GM23248 (cell line): ENCODE results near the gene ERMP1. TPM values are rescaled to one million over a fixed set of nuclear protein-coding genes. Genes with fewer than 3 reads are reported as not detected.

ENCODE experiments used
- DNase-seq: peaks from one replicate; pipeline ENCODE4 v3.0.0-alpha.2; 2015
- H2AFZ ChIP-seq: fragments of 200-600 bp; sonication (generic); 2 replicates; pipeline ENCODE4 v1.6.1; 2016; ENCODE audit warnings: antibody characterized with exemption
- H3F3A ChIP-seq: fragments of 200-600 bp; sonication (generic); 2 replicates; pipeline ENCODE4 v1.6.1; 2016; ENCODE audit warnings: mild to moderate bottlenecking, antibody characterized with exemption, mixed run types; ENCODE audit not compliant: insufficient read depth
- H3K27ac ChIP-seq: fragments of 200-600 bp; sonication (generic); 2 replicates; pipeline ENCODE4 v1.5.1; 2016; ENCODE audit warnings: mild to moderate bottlenecking
- H3K27me3 ChIP-seq: fragments of 200-600 bp; sonication (generic); replicated peaks from 2 replicates; pipeline ENCODE4 v1.6.1; 2016; ENCODE audit warnings: mild to moderate bottlenecking; ENCODE audit not compliant: insufficient read depth
- H3K36me3 ChIP-seq: fragments of 200-600 bp; sonication (generic); 2 replicates; pipeline ENCODE4 v1.6.1; 2016; ENCODE audit warnings: low read depth, mild to moderate bottlenecking
- H3K4me1 ChIP-seq: fragments of 200-600 bp; sonication (generic); 2 replicates; pipeline ENCODE4 v1.6.1; 2016; ENCODE audit warnings: mild to moderate bottlenecking; ENCODE audit not compliant: insufficient read depth
- H3K4me2 ChIP-seq: fragments of 200-600 bp; sonication (generic); one replicate; pipeline ENCODE4 v1.6.1; 2016; ENCODE audit warnings: mild to moderate bottlenecking; ENCODE audit not compliant: unreplicated experiment
- H3K4me3 ChIP-seq: fragments of 200-600 bp; sonication (generic); 2 replicates; pipeline ENCODE4 v1.5.1; 2016; ENCODE audit warnings: mild to moderate bottlenecking
- H3K79me2 ChIP-seq: fragments of 200-600 bp; sonication (generic); 2 replicates; pipeline ENCODE4 v1.6.1; 2016; ENCODE audit warnings: mild to moderate bottlenecking; ENCODE audit not compliant: insufficient read depth
- H3K9ac ChIP-seq: fragments of 200-600 bp; sonication (generic); 2 replicates; pipeline ENCODE4 v1.6.1; 2016; ENCODE audit warnings: mild to moderate bottlenecking
- H3K9me2 ChIP-seq: fragments of 200-600 bp; sonication (generic); 2 replicates; pipeline ENCODE4 v1.6.1; 2016; ENCODE audit warnings: mixed run types, mild to moderate bottlenecking, moderate library complexity; ENCODE audit not compliant: insufficient read depth
- H3K9me3 ChIP-seq: fragments of 200-600 bp; sonication (generic); one replicate; pipeline ENCODE4 v1.6.1; 2017; ENCODE audit warnings: low read depth
- H4K20me1 ChIP-seq: fragments of 200-600 bp; sonication (generic); 2 replicates; pipeline ENCODE4 v1.6.0; 2016; ENCODE audit not compliant: insufficient read depth
- EZH2 ChIP-seq: fragments of 200-600 bp; sonication (generic); IDR thresholded peaks from 2 replicates; pipeline ENCODE4 v1.6.1; 2018; ENCODE audit warnings: antibody characterized with exemption, mild to moderate bottlenecking; ENCODE audit not compliant: insufficient read depth, poor library complexity, severe bottlenecking
- EZH2phosphoT487 ChIP-seq: fragments of 200-600 bp; sonication (generic); IDR thresholded peaks from 2 replicates; pipeline ENCODE4 v1.6.1; 2018; ENCODE audit warnings: antibody characterized with exemption, moderate library complexity, mild to moderate bottlenecking, low read depth; ENCODE audit not compliant: insufficient read depth
- WGBS, 2 experiments: methylation state at CpG; one replicate each; pipeline ENCODE4 v1.1.6; 2015 to 2017; ENCODE audit warnings: low lambda C conversion rate in 2 of 2, low coverage in 1 of 2; ENCODE audit errors: missing lambda C conversion rate in 2 of 2; 5-methylcytosine and 5-hydroxymethylcytosine counted together
- in situ Hi-C: fragments of 300-500 bp; cut with MboI; formaldehyde crosslinking; loops from 2 replicates; pipeline ENCODE4 v1.15.0; 2020
- polyA plus RNA-seq: library from polyadenylated mRNA; unstranded; fragments of >200 nt; fragmentation: Nextera tagmentation; extraction: Ambion mirVana; gene quantifications from 2 replicates; pipeline ENCODE4 v1.2.1, GENCODE V29; 2016
- total RNA-seq: library from RNA; depleted of rRNA; stranded (reverse); fragments of >200 nt; shearing (Covaris generic); gene quantifications from 2 replicates; pipeline ENCODE4 v1.2.3, GENCODE V29; 2014; rRNA removed

ERMP1 gene
- total and polyA plus RNA-seq, 2 experiments from 2014 or later = 2.6 to 8.4 TPM

- no peak for DNase-seq
- H2AFZ ChIP-seq = no peak overlapping the region
- no peak overlapping the region for H3K27ac ChIP-seq
- no peaks in the 10 kb centered on the region for H3K9me3 ChIP-seq
- no peak overlapping the region for H3K9ac ChIP-seq
- no peaks in the 10 kb centered on the region for H3K27me3 ChIP-seq
- no peak overlapping the region for H3K4me2 ChIP-seq
- H3K4me3 ChIP-seq = no peak overlapping the region
- H3K4me1 ChIP-seq = no peaks in the 10 kb centered on the region
- no peaks in the 10 kb centered on the region for H3K9me2 ChIP-seq
- TF ChIP-seq EZH2phosphoT487 = no peak
- H4K20me1 ChIP-seq = no peaks in the 10 kb centered on the region
- peaks cover 19% of the 10 kb centered on the region; the same call in 1 of the 2 replicates for H3K36me3 ChIP-seq
- 84 to 97% methylated on average over 2 of the region's 2 CpGs for WGBS, 2 experiments
- in situ Hi-C loops = no loop called here
- peaks cover 10% of the 10 kb centered on the region for H3K79me2 ChIP-seq
- no peaks in the 10 kb centered on the region for H3F3A ChIP-seq
These were observed 96.2 kb downstream of the ERMP1 start for GRCh38 chr9:5736563-5737346.

DNA sequence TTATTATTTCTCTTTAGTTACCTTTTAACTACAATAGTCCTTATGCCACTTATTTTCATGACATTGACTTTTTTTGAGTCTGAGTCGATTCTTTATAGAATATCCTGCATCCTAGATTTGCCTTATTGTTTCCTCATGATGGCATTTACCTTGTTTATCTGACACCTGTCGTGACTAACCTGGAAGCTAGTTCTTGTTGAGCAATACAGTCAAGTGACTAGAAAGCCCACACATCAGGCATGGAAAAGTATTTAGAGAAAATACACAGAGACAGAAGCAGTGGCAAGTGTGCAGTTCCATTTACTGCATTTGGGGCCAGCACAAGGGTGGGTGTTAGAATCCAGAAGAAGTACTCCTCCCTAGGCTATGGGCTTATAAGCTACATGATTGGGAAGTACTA is 97.8 kb downstream of the ERMP1 start:
- Histone ChIP-seq H3K4me1 (no peaks in the 10 kb centered on the region), H3K4me3 (no peak overlapping the region), H3K27me3 (no peaks in the 10 kb centered on the region), H3K9me3 (no peaks in the 10 kb centered on the region), H2AFZ (no peak overlapping the region), H3K9ac (no peak overlapping the region), H3K79me2 (peaks cover 7% of the 10 kb centered on the region), H3K36me3 (peaks cover 14% of the 10 kb centered on the region; the same call in 1 of the 2 replicates), H3K9me2 (no peaks in the 10 kb centered on the region), H3K4me2 (no peak overlapping the region), H3F3A (no peaks in the 10 kb centered on the region), H3K27ac (no peak overlapping the region), H4K20me1 (no peaks in the 10 kb centered on the region)
- no peak for DNase-seq
- TF ChIP-seq EZH2phosphoT487 (no peak), EZH2 (no peak)
- in situ Hi-C loops = no loop called here
- 100% methylated on average over 2 of the region's 2 CpGs for WGBS, 2 experiments

Other genes starting within 250 kb of the ERMP1 start
- 39.6 and 48.7 TPM in 2 replicates for gene RIC1, start 204.0 kb downstream of the ERMP1 start, total RNA-seq
- gene RIC1, start 204.0 kb downstream of the ERMP1 start, polyA plus RNA-seq = 13.0 and 13.7 TPM in 2 replicates
- not detected in 2 replicates for gene MLANA, start 57.8 kb upstream of the ERMP1 start, total RNA-seq
- 0.24 TPM in 2 replicates for gene MLANA, start 57.8 kb upstream of the ERMP1 start, polyA plus RNA-seq
- gene RANBP6, start 182.5 kb upstream of the ERMP1 start, total RNA-seq = 25.7 and 35.0 TPM in 2 replicates
- 16.3 and 17.8 TPM in 2 replicates for gene RANBP6, start 182.5 kb upstream of the ERMP1 start, polyA plus RNA-seq